H1 (cell line): Measurements from ENCODE around the gene SMTNL1.

Experiments used
- CTCF ChIP-seq, 3 experiments: IDR thresholded peaks; 1 replicate in 2 of 3; 2 replicates in 1 of 3; pipeline versions ENCODE4 v1.5.1 to v1.6.1; 2011; ENCODE audit warnings: low read length in 3 of 3, mild to moderate bottlenecking in 3 of 3, inconsistent platforms in 2 of 3, low read depth in 1 of 3, moderate library complexity in 1 of 3; ENCODE audit not compliant: insufficient read depth in 1 of 3; ENCODE audit errors: control extremely low read depth in 1 of 3
- RNF2 ChIP-seq: fragments of 200-900, 300-1000 bp; sonication (generic); IDR thresholded peaks from 2 replicates; pipeline ENCODE4 v1.7.1; 2016; ENCODE audit warnings: borderline replicate concordance, low read depth, mild to moderate bottlenecking, antibody characterized with exemption, low read length; ENCODE audit not compliant: poor library complexity, severe bottlenecking; ENCODE audit errors: missing control alignments

GRCh38 chr11:57574061-57574460 is 36.7 kb downstream of the SMTNL1 start:
- TF ChIP-seq CTCF (IDR thresholded peaks at IDR 0.05; ENCODE audit: control extremely low read depth in 1 of 3, insufficient read depth in 1 of 3, low read depth in 1 of 3, low read length in 3 of 3) (no peak), RNF2 (no peak)
